B cell (primary cell): Measurements from ENCODE around the gene ADAMTS19. TPM values are rescaled to one million over a fixed set of nuclear protein-coding genes. Genes with fewer than 3 reads are reported as not detected.

Source experiments
- ATAC-seq: fragments of 200-7000 bp; cut with Tn5 transposase; one replicate; pipeline ENCODE4 v1.10.0; 2021; ENCODE audit warnings: low read depth, mild to moderate bottlenecking, moderate number of reproducible peaks, moderate library complexity
- CTCF ChIA-PET: fragments of 350-600 bp; sonication (Branson Sonifier 250); formaldehyde crosslinking; loops from one replicate; lab custom pipeline; 2021; ENCODE audit warnings: antibody characterized with exemption, inconsistent platforms; lab: Charles Lee
- POLR2A ChIA-PET: fragments of 350-600 bp; sonication (Branson Sonifier 250); formaldehyde crosslinking; loops from one replicate; lab custom pipeline; 2021; ENCODE audit warnings: antibody characterized with exemption; lab: Charles Lee
- DNase-seq: peaks from one replicate; pipeline ENCODE4 v3.0.0; 2013
- H2AFZ ChIP-seq: 2 replicates; pipeline ENCODE4 v1.6.1; 2012; ENCODE audit warnings: mild to moderate bottlenecking, low read depth, low read length; ENCODE audit not compliant: insufficient read depth, poor library complexity, severe bottlenecking
- H3K27ac ChIP-seq, 2 donors: 1 replicate in 1 of 2; 2 replicates in 1 of 2; pipeline ENCODE4 v1.5.1; 2012 to 2013; ENCODE audit warnings: low read length in 2 of 2, mild to moderate bottlenecking in 2 of 2, moderate library complexity in 1 of 2
- H3K27me3 ChIP-seq, 4 experiments: fragments of 200-600 bp in 1 of 4; sonication (generic) in 1 of 4; replicated peaks in 1 of 4; 1 replicate in 2 of 4; 2 replicates in 2 of 4; pipeline versions ENCODE4 v1.6.1 to v1.7.0; 2013 to 2016; ENCODE audit warnings: low read length in 3 of 4, mild to moderate bottlenecking in 2 of 4, mixed read lengths in 1 of 4, moderate library complexity in 1 of 4; ENCODE audit not compliant: insufficient read depth in 4 of 4, control insufficient read depth in 3 of 4; ENCODE audit errors: control extremely low read depth in 1 of 4
- H3K36me3 ChIP-seq, 2 experiments: replicated peaks in 1 of 2; 1 replicate in 1 of 2; 2 replicates in 1 of 2; pipeline versions ENCODE4 v1.6.1 to v1.7.1; 2013; ENCODE audit warnings: low read length in 1 of 2; ENCODE audit not compliant: insufficient read depth in 2 of 2, control insufficient read depth in 1 of 2; ENCODE audit errors: control extremely low read depth in 1 of 2, extremely low read depth in 1 of 2
- H3K4me1 ChIP-seq, 2 donors: fragments of 200-600 bp in 1 of 2; sonication (generic) in 1 of 2; 1 replicate in 1 of 2; 2 replicates in 1 of 2; pipeline versions ENCODE4 v1.5.1 to v1.6.1; 2013 to 2017; ENCODE audit warnings: low read length in 2 of 2; ENCODE audit not compliant: control insufficient read depth in 2 of 2, insufficient read depth in 2 of 2
- H3K4me2 ChIP-seq: replicated peaks from 2 replicates; pipeline ENCODE3; 2012; ENCODE audit warnings: mild to moderate bottlenecking, low read depth, low read length; ENCODE audit not compliant: poor library complexity, severe bottlenecking
- H3K4me3 ChIP-seq, 5 experiments: fragments of 200-600 bp in 1 of 5; sonication (generic) in 1 of 5; 1 replicate in 3 of 5; 2 replicates in 2 of 5; pipeline versions ENCODE4 v1.5.1 to v1.7.0; 2011 to 2016; ENCODE audit warnings: low read length in 4 of 5, mild to moderate bottlenecking in 4 of 5, low read depth in 2 of 5, control low read depth in 1 of 5, moderate library complexity in 1 of 5; ENCODE audit not compliant: insufficient read depth in 1 of 5; ENCODE audit errors: control extremely low read depth in 1 of 5, extremely low read depth in 1 of 5
- H3K79me2 ChIP-seq: fragments of 200-600 bp; sonication (generic); one replicate; pipeline ENCODE4 v1.6.0; 2016; ENCODE audit warnings: low read length; ENCODE audit not compliant: control insufficient read depth, insufficient read depth
- H3K9ac ChIP-seq: fragments of 200-600 bp; sonication (generic); 2 replicates; pipeline ENCODE4 v1.6.1; 2017; ENCODE audit warnings: mild to moderate bottlenecking, low read length, moderate library complexity
- H3K9me3 ChIP-seq, 3 donors: one replicate each; pipeline versions ENCODE4 v1.6.1 to v1.7.1; 2013; ENCODE audit warnings: low read length in 2 of 3; ENCODE audit not compliant: control insufficient read depth in 2 of 3, insufficient read depth in 1 of 3; ENCODE audit errors: control extremely low read depth in 1 of 3
- H4K20me1 ChIP-seq: 2 replicates; pipeline ENCODE4 v1.6.0; 2012; ENCODE audit warnings: mild to moderate bottlenecking, low read length; ENCODE audit not compliant: insufficient read depth, control insufficient read depth, poor library complexity, severe bottlenecking
- H3K27ac Mint-ChIP-seq: one replicate; pipeline ENCODE4 v1.8.0; 2021; ENCODE audit warnings: mixed read lengths
- H3K27me3 Mint-ChIP-seq: one replicate; pipeline ENCODE4 v1.8.0; 2021; ENCODE audit warnings: mixed read lengths
- H3K4me1 Mint-ChIP-seq: one replicate; pipeline ENCODE4 v1.8.0; 2021; ENCODE audit warnings: mixed read lengths
- H3K4me3 Mint-ChIP-seq: one replicate; pipeline ENCODE4 v1.8.0; 2021; ENCODE audit warnings: mixed read lengths
- H3K9me3 Mint-ChIP-seq: one replicate; pipeline ENCODE4 v1.8.0; 2022; ENCODE audit warnings: mixed read lengths; ENCODE audit not compliant: insufficient read depth
- EZH2 ChIP-seq: IDR thresholded peaks from 2 replicates; pipeline ENCODE4 v1.6.1; 2012; ENCODE audit warnings: borderline replicate concordance, low read depth, mild to moderate bottlenecking, moderate library complexity, low read length; ENCODE audit not compliant: insufficient read depth, poor library complexity, severe bottlenecking
- WGBS: methylation state at CpG from one replicate; pipeline ENCODE4 v1.1.5; 2013; ENCODE audit warnings: missing lambda C conversion rate; ENCODE audit not compliant: insufficient coverage; 5-methylcytosine and 5-hydroxymethylcytosine counted together
- intact Hi-C: fragments of 100-400 bp; cut with micrococcal nuclease; formaldehyde crosslinking; loops from one replicate; pipeline ENCODE4 v1.10.0; 2022
- polyA plus RNA-seq: library from polyadenylated mRNA; depleted of rRNA; stranded (reverse); fragments of >200 nt; gene quantifications from 2 replicates; pipeline ENCODE4 v1.2.3, GENCODE V29; 2012
- total RNA-seq, 2 donors: library from RNA; stranded (reverse); fragments of 120-200 nt in 1 of 2; gene quantifications; 1 replicate in 1 of 2; 2 replicates in 1 of 2; pipeline versions ENCODE4 v1.2.3 to v1.2.4, GENCODE V29; 2013 to 2022
- TF ChIP-seq, protein P1 (sequence below): fragments of 200-600 bp; IDR thresholded peaks from one replicate; pipeline ENCODE4 v1.8.0; 2022; ENCODE audit warnings: antibody characterized with exemption, mild to moderate bottlenecking

Gene ADAMTS19
- total and polyA plus RNA-seq, 2 donors (not counting 1 experiment from before 2014, with no cell fraction given) = not detected

DNA sequence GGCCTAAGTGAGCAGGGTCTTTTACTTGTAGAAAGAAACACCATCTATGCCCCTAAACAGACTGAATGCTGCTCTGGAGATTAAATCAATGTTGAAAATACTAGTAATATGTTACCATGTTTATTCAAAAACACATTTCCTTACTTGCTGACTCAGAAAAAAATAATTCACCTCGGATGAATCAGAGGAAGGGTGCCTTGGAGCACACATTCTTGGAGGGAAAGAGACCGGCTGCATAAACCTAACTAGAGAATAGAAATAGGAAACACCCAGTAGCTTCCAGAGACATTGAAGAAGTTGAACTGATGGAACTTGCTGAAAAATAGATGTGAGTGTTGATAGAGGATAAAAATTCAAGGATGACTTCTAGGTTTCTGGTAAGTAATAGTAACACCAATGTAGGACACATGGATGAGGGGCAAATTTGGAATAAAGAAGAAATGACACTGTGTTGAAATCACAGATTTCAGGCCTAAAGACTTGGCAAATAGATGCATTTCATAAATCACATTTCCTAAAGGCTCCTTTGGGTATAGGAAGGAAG is 210.9 kb downstream of the ADAMTS19 start:
- WGBS = no CpG with 5 or more reads among the region's 2 CpGs
- ChIA-PET CTCF (no interaction called here), POLR2A (no interaction called here)
- TF ChIP-seq, protein P1, sequence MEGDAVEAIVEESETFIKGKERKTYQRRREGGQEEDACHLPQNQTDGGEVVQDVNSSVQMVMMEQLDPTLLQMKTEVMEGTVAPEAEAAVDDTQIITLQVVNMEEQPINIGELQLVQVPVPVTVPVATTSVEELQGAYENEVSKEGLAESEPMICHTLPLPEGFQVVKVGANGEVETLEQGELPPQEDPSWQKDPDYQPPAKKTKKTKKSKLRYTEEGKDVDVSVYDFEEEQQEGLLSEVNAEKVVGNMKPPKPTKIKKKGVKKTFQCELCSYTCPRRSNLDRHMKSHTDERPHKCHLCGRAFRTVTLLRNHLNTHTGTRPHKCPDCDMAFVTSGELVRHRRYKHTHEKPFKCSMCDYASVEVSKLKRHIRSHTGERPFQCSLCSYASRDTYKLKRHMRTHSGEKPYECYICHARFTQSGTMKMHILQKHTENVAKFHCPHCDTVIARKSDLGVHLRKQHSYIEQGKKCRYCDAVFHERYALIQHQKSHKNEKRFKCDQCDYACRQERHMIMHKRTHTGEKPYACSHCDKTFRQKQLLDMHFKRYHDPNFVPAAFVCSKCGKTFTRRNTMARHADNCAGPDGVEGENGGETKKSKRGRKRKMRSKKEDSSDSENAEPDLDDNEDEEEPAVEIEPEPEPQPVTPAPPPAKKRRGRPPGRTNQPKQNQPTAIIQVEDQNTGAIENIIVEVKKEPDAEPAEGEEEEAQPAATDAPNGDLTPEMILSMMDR = no peak
- TF ChIP-seq EZH2 = no peak
- Mint-ChIP-seq H3K4me1 (no peaks in the 10 kb centered on the region), H3K9me3 (peaks cover 4% of the 10 kb centered on the region), H3K27ac (no peak overlapping the region), H3K27me3 (no peaks in the 10 kb centered on the region), H3K4me3 (no peak overlapping the region)
- DNase-seq (no peak), ATAC-seq (no peak)
- H3K4me1 ChIP-seq = no peaks in the 10 kb centered on the region
- no peaks in the 10 kb centered on the region for H3K9me3 ChIP-seq
- H3K27me3 ChIP-seq = no peaks in the 10 kb centered on the region
- intact Hi-C loops = no loop called here
- H3K27ac ChIP-seq = no peak overlapping the region
- H2AFZ ChIP-seq = no peak overlapping the region
- no peaks in the 10 kb centered on the region for H4K20me1 ChIP-seq
- H3K36me3 ChIP-seq = no peaks in the 10 kb centered on the region
- no peaks in the 10 kb centered on the region for H3K79me2 ChIP-seq
- no peak overlapping the region for H3K4me2 ChIP-seq
- no peak overlapping the region for H3K4me3 ChIP-seq
- no peak overlapping the region for H3K9ac ChIP-seq

DNA sequence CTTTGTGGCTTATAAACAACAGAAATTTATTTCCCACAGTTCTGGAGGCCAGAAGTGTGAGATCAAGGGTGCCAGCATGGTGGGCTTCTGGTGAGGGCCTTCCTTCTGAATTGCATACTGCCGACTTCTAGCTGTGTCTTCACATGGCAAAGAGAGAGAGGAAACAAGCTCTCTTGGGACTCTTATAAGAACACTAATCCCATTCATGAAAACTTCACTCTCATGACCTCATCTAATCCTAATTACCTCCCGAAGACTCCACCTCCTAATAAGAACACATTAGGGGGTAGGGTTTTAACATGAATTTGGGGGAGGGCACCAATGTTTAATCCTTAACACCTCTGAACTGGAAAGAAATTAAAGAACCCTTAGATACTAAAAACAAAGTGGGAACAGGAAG is 211.9 kb downstream of the ADAMTS19 start:
- no peak overlapping the region for H3K4me3 ChIP-seq
- POLR2A ChIA-PET = no interaction called here
- Mint-ChIP-seq H3K9me3 (peaks cover 4% of the 10 kb centered on the region), H3K27ac (no peak overlapping the region), H3K27me3 (no peaks in the 10 kb centered on the region), H3K4me3 (no peak overlapping the region), H3K4me1 (no peaks in the 10 kb centered on the region)
- no peak for ATAC-seq
- intact Hi-C loops = no loop called here
- no peaks in the 10 kb centered on the region for H3K4me1 ChIP-seq
- CTCF ChIA-PET = no interaction called here
- WGBS = 67% methylated on average over 1 of the region's 2 CpGs
- H3K36me3 ChIP-seq = no peaks in the 10 kb centered on the region
- no peaks in the 10 kb centered on the region for H3K79me2 ChIP-seq
- no peak overlapping the region for H2AFZ ChIP-seq
- H3K9ac ChIP-seq = no peak overlapping the region
- no peaks in the 10 kb centered on the region for H3K27me3 ChIP-seq
- DNase-seq = no peak
- TF ChIP-seq, protein P1 = no peak
- no peak for TF ChIP-seq EZH2
- no peak overlapping the region for H3K27ac ChIP-seq
- no peak overlapping the region for H3K4me2 ChIP-seq
- H3K9me3 ChIP-seq = no peaks in the 10 kb centered on the region
- H4K20me1 ChIP-seq = no peaks in the 10 kb centered on the region
